Suppressor macrophage (primary cell): Measurements from ENCODE around the gene PTPRD.
"Not testable (repeated sequence)": the region's sequence is repeated elsewhere in the genome, so short reads cannot be mapped to it uniquely, and the experiment has no call there.

ENCODE experiments used
- DNase-seq, 4 experiments: peaks; one replicate each; pipeline ENCODE4 v3.0.0-alpha.2; 2020 to 2022

The PTPRD gene

DNA sequence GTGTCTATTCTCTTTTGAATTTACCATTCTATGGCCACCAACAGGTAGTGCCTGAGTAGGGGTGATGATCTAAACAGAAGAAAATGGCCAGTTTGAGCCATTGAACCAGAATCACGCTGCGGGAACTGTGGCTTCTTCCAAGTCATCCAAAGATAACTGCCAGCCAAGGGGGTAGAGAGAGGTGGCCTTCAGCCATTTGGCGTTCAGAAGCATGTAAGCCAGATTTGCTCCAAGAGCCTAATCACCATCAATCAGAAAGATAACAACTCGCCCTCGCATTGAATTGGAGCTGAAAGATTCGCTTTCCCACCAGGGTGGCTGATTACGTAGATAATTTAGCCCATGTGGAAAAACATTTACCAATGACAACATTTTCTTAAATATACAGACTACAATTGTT is 1510.5 kb downstream of the PTPRD start:
- DNase-seq, result no peak

DNA sequence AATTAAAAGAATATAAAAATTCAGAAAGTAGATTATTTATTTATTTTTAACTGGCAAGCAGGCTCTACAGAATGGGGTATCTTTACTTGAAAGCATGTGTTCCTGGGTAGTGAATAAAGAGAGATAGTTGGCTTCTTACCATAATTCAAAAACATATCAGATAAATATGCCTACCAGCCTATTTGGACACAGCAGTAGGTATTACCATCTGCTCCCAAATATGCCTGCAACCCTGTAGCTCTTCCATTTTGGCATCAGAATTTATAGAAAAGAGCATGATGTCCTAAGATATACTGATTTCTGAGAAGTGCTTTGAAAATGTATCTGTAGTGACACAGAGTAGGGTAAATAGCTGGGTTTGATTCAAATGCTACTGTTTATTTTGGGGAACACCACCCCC is 1512.7 kb downstream of the PTPRD start:
- no peak for DNase-seq

DNA sequence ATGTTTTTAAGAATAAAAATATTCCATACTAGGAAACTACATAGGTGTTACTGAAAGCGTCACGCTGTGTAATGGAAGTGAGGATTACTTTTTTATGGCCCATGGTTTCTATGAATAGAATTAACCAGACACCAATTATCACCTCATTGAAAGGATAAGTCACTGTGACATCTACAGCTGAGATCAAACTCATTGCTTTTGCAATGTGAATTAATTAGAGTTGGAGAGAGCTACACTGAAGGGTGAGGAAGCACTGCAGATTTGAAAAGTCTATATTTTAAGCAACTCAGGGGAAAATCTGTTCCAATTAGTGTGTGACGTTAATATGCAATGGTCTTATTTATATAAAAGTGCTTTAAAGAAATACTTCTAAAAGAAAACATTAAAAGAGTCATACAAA is 1513.2 kb downstream of the PTPRD start:
- DNase-seq, result no peak

DNA sequence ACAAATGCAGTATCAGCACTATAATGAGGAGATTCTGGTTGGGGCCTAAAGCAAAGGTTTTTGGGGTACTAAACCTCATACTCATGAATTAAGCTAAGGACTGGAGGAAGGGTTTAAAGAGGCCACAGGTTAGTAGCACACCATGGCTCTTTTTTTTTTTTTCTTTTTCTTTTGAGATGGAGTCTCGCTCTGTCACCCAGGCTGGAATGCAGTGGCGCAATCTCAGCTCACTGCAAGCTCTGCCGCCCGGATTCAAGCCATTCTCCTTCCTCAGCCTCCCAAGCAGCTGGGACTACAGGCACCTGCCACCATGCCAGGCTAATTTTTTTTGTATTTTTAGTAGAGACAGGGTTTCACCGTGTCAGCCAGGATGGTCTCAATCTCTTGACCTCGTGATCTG is 1515.5 kb downstream of the PTPRD start:
- not testable (repeated sequence) for DNase-seq

DNA sequence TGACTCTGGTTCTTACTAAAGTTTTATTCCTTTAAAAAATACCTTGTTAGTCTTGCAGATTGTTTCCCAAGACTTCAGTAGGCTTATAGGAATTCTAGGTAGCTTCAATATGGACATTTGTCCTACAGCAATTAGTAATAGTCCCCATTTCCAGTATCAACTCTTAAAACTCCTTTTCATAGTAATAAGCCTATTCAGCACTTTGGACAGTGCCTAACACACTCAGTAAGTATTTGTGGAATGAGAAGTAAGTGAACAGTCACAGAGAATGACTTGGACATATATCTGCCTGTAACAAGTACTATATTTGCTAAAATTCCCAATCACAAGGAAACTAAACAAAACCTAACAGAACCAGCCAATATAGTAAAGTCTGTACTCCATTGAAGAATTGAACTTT is 1521.4 kb downstream of the PTPRD start:
- no peak for DNase-seq

DNA sequence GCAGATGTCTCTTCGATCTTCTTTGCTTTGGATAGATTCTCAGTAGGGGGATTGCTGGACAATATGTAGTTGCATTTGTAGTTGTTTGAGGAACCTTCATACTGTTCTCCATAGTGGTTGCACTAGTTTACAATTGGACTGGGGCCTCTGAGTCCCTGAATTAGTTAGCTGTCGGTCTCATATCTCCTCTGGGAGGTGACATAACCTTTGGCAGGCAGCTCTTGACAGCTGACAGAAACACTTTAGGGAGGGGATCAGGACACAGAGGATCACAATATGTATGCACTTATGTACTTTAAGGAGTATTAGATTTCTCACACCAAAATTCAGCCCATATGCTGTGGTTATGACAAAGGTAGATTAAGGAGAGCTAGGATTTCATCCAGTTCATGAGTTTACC is 1533.3 kb downstream of the PTPRD start:
- DNase-seq, result no peak

DNA sequence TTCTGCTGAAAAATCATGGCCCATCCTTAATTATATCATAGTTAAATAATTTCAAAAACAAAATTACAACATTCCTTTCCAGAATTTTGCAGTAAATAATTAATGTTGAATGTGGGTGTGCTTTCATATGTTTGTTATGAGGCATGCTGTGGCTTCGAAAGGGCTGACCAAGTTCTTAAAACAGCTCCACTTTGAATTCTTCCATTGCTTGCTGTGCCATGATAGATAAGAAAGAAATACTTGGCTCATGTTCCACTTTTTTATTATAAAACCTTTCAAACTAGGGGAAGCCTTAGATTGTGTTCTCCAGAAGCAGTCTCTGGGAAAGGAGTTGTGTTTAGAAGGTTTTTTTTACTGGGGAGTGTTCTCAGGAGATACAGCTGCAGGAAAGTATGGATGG is 1534.5 kb downstream of the PTPRD start:
- no peak for DNase-seq

DNA sequence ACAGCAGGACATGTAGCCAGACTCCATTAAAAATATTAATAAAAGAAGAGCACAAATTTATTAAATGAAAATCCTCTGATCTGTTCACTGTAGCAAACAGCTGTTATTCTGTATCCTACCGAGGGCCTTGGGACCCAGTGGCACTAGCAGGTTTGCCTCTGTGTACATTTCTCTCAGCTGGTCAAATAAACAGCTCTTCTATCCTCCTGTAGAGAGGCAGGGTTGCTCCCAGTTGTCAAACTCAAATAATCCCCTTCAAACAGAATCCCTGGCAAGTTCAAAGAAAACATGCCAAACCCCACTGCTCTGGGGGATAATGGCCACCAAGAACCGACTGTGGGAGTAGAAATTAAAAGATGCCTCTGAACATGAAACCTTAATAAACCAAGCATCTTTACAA is 1551.2 kb downstream of the PTPRD start:
- DNase-seq, result no peak

DNA sequence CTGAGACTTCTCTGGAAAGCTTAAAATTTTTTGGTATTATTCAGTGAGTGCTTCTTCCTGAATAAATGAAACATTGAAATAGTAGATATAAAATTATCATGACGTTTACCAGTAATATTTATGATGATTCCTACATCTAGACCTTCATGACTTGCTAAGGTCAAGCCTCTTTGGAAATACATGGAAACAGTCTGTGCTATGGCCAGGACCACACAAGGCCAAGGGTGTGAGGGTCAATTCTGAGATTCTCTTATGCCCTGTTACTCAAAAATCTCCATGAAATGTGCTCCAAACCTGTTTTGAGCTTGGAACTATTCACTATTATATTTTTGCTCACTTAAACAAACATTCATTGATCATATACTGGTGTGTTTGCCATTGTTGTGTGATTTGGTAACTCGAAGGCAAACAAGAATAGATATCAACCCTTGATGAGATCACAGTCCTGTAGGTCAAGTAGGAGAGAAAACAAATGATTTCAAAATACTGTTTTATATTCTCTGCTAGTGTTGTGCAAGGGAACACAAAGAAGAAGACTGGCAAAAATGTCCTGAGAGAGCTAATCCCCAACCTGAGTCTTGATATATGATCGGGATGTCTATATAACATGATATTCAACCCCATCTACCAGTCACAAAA is 1558.3 kb downstream of the PTPRD start:
- DNase-seq, result no peak

DNA sequence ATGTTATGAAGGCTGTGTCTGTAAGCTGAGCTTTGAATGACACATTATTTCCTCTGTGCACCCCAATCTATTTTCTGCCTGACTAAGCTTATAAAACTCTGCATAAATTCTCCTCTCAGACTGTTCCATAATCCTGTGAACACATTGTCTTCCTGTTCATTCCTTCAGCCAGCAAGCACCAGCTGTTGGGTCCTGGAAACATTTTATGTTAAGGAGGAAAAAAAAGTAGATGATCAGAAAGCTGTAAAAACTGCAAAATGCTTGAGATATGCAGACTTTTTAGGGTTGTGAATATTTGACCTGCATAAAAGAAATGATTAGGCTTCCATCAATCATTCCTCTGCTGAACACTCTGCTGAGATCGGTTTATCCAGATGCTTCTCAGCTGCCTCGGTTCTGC is 1567.2 kb downstream of the PTPRD start:
- DNase-seq, result no peak

DNA sequence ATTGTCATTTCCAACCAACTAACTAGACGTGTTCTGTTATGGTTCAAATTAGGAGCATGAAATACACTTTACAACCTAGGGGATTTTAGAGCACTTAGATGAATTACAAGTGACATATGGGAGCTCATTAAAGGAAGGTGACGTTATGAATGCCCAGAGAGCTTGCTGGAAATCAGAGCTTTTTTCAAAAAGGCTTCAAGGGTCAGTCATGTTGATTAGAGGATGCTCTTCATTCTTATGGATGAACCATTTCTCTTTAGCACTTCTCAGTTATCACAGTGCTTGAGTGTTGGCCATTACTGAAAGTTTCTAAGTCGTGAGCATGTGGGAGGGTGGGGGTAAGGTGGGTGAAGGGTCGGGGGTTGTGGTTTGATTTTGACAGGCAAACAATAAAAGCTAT is 1567.7 kb downstream of the PTPRD start:
- no peak for DNase-seq

DNA sequence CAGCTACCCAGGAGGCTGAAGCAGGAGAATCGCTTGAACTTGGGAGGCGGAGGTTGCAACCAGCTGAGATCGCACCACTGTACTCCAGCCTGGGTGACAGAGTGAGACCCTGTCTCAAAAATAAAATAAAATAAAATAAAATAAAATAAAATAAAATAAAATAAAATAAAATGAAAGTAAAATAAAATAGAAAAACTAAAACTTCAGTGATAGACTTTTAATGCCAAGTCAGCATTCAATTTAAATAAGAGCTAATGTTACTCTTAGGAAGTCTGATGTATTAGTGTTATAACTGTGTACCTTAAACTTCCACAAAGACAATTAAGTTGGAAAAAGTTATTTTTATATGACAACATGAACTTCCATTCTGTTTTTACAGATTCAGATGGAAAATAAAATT is 1569.0 kb downstream of the PTPRD start:
- not testable (repeated sequence) for DNase-seq

DNA sequence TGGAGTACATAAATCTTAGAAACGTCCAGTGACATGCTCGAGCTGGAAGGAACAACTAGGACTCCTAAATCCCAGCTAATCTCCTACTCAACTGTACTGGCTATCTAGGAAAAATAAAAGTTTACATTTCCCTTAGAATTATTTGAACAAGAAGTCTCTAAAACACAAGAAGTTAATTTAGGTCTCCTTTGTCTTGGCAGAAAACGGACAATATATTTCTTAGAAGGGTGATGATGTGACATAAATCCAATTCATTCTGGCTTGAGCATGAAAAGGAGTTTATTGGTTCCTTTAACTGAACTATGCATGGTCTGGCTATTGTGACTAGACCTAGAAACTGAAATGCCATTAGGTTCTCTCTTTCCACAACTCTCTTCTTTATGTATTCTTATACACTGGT is 1571.0 kb downstream of the PTPRD start:
- no peak for DNase-seq

DNA sequence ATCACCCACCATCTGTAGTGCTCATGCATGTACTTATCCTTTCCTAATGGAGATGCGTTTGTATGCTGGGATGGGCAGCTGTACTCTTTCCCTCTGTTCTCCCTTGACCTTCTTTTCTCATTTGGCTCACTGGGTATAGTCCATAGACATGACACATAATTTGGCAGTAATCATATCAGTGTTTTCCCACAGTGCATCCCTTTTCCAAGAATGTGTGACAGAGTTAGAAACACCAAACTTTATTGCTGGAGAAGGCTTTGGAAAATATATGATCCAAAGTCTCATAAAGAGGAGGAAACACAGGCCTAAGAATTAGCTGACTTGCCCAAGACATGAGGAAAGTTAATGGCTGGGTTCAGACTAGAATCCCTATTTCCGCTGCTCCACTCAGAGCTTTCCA is 1579.8 kb downstream of the PTPRD start:
- no peak for DNase-seq

DNA sequence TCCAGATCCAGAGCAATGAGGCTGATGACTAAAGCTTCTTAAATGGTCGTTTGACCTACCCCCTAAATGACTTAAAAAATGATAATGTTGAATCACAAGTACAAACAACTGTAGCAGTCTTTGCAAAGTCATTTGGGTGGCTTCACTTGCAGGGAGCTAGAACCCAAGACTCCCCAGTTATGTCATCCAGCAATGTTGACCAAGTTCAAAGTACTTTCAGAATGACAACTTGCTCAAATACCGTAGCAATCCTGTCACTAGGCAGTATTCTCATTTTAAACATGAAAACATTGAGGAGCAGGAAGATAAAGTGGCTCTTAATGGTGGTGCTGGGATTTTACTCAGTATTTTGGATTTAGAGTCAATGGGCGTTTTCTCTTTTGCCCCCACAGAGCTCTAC is 1596.2 kb downstream of the PTPRD start:
- DNase-seq, result no peak

DNA sequence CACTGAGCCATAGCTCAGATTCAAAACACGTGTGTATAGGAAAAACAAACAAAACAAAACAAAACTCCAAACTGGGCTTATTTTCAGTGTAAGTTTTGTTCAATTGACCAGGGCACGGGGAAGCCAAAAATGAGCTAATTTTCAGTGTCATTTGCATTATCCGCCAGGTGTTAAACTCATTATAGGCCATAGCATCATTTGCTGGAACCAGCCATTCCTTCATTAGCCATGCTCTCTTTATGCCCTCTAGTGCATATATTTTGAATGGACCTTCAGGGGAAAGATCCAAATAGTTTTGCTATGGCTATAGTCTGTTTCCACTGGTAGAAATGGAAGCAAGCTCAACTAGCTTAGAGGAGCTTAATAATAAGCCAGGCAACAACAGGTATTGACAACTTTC is 1608.0 kb downstream of the PTPRD start:
- no peak for DNase-seq

DNA sequence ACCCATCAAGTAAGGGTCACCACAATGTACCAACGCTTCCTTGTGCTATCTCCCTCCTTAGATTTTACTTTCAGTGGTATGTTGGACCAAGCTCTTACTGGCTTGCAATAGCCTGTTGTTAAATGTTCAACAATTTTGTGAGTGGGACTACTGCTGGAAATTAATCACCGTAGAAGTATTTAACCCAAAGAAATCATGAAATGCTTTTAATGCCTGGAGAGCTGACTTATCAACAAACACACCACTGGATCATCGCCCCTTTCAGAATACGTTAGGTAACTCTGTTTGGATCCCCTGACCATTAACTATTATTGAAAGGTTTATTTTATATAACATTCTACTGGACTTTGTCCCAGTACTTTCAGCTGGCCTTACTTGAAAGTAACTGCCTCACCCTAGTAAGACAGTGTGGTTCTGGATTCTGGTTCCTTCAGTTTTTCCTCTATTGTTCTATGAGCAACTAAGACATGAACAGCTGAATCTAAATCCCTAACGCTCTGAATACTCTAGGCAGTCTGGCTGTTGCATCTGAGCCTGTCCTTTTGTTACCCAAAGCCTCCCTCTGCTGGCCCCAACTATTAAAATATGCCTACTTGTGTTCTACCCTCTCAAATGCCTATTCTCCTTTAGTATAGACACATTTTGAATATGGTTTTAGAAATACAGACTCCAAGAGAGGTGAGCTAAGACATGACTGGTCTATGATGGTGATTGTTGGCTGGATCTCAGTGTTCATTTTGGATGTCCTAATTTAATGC is 1609.8 kb downstream of the PTPRD start:
- DNase-seq, result no peak

DNA sequence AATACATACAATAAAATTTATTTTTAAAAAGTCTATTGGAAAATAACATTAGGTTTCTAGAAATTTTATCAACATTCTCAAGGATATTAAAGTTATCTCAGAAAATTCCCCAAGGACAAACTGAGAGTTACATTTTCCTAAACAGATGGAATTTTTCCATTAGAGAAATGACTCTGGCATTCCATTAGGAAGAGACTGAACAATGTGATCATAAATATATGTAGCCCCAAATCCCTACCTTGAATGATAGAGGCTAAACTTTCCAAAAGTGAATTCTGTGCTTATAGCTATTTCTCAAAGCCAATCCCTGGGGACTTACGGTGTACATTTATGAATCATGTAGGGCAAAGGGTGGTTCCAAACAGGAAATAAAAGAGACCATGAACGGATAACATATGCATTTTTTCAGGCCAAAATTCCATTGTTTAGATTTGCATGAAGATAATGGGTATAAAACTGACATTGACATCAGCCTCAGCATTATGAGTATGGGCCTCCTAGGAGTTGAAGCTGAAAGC is 1632.2 kb downstream of the PTPRD start:
- DNase-seq, result no peak

DNA sequence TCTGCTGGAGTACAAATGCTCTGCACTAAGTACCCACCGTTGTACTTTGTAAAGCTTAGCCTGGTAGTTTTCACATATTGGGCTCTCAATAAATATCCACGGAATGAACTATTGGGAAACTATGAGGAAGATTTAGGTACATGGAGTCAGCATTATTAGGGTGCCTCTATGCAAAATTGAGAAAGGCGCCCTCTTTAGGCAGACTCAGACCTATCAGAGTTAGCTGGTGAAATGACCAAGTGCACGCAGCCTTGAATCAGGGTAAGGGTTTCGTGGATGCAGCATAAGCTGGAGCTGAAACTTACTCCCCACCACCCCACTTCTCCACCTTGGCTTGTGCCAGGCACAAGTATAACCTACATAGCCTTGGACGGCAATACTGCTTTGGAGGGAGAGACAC is 1634.5 kb downstream of the PTPRD start:
- DNase-seq, result no peak

DNA sequence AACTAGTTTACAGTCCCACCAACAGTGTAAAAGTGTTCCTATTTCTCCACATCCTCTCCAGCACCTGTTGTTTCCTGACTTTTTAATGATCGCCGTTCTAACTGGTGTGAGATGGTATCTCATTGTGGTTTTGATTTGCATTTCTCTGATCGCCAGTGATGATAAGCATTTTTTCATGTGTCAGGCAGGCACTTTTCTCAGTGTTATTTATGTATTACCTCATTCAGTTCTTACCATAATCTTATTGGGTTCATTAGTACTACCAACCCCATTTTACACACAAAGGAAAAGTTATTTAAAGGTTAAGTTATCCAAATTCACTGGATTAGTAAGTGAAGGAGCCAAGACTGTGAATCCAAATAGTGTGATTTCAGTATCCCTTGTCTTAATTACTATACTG is 1644.5 kb downstream of the PTPRD start:
- not testable (repeated sequence) for DNase-seq

DNA sequence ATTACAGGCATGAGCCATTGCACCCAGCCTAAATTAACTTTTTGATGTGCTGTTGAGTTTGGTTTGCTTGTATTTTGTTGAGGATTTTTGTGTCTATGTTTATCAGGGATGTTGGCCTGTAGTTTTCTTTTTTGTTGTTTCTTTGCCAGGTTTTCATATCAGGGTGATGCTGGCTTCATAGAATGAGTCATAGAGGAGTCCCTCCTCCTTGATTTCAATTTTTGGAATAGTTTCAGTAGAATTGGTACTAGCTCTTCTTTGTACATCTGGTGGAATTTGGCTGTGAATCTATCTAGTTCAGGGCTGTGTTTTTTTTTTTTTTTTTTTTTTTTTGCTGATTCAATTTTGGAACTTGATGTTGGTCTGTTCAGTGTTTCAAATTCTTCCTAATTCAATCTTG is 1648.9 kb downstream of the PTPRD start:
- no peak for DNase-seq

DNA sequence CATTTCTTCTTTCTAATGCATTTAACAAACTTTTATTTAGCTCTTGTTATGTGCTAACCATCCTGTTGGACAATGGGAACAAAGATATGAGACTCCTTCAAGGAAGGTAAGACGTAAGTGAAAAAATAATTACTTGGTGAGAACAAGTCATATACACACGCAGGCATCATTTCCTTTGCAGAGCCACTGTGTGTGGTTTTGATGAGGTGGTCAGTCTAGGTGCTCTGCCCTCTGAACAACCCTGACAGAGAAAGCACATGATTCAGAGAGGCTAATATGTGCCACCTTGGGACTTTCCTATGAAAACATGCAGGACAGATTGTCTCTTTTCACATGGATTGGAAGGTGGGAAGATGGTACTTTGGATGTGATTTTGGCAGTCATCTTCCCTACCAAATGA is 1650.7 kb downstream of the PTPRD start:
- no peak for DNase-seq

DNA sequence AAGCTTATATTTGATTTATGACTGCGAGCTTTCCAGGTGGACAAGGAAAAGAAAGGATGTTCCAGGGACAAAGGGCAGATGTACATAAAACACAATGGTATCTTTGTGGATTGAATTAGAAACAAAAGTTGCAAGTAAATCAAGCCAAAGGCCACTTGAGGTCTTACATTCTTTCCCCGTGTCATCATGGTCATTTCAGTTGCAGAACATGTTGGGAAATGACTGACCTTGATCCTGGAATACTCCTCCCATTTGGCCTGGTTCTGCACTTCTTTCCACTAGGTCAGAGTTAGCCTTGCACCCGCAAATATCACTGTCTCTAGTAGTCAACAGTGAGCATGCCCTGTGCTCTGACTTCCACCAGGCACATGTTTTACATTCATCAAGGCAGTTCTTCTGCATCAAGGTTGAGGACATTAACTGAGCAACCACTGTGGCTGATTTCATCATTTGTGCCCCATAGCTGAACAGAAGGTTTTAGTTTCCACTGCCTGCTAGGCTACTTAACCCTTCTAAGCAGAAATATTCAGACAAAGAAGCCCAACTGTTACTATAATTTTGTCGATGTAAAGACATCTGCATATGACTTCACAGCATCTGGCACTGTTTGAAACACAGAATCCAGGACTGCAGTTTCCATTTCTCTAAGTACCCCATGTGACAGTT is 1651.5 kb downstream of the PTPRD start:
- DNase-seq, result no peak

DNA sequence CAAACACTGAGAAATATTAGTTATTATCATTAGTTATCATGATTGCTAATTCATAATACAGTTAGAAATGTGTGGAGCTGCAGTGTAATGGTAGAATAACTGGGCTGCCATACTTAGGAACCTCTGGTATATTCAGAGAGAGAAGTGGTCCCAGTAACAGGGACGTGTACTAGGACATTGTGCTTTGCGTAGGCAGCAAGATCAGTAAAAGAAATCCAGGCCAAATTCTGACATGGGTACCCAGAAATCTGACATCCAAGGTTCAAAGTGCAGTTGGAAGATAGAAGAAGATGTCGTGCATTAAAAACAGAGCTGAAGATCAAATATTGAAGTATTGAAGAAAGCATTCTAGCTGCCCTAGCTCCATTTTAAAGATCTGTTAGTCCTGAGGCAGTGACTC is 1652.5 kb downstream of the PTPRD start:
- DNase-seq, result no peak
